ENCODE data around the gene DAAM2. TPM values are rescaled to one million over a fixed set of nuclear protein-coding genes. Genes with fewer than 3 reads are reported as not detected.

Gene DAAM2
- total RNA-seq, 1 experiment from 2014 or later, result not detected

GRCh38 chr6:39847221-39847620 is 55.0 kb downstream of the DAAM2 start:
- DNase-seq (ENCODE audit: low spot score), result no peak

GRCh38 chr6:39848171-39848570 is 56.0 kb downstream of the DAAM2 start:
- DNase-seq (ENCODE audit: low spot score), result no peak

GRCh38 chr6:39849228-39849627 is 57.1 kb downstream of the DAAM2 start:
- DNase-seq (ENCODE audit: low spot score), result no peak

- no peak for DNase-seq (ENCODE audit: low spot score)
These were observed 57.6 kb downstream of the DAAM2 start for GRCh38 chr6:39849764-39850163.

- no peak for DNase-seq (ENCODE audit: low spot score)
These were observed 58.6 kb downstream of the DAAM2 start for GRCh38 chr6:39850736-39851297.

GRCh38 chr6:39851331-39851730 is 59.2 kb downstream of the DAAM2 start:
- no peak for DNase-seq (ENCODE audit: low spot score)

GRCh38 chr6:39852324-39852723 is 60.1 kb downstream of the DAAM2 start:
- no peak for DNase-seq (ENCODE audit: low spot score)

GRCh38 chr6:39853604-39854003 is 61.4 kb downstream of the DAAM2 start:
- DNase-seq (ENCODE audit: low spot score), result no peak

- no peak for DNase-seq (ENCODE audit: low spot score)
These were observed 63.3 kb downstream of the DAAM2 start for GRCh38 chr6:39855356-39855995.

- no peak for DNase-seq (ENCODE audit: low spot score)
These were observed 66.8 kb downstream of the DAAM2 start for GRCh38 chr6:39859025-39859424.

GRCh38 chr6:39861663-39862062 is 69.5 kb downstream of the DAAM2 start:
- DNase-seq (ENCODE audit: low spot score), result no peak

GRCh38 chr6:39865011-39865888 is 73.1 kb downstream of the DAAM2 start:
- DNase-seq (ENCODE audit: low spot score), result peak; percentile 59

- no peak for DNase-seq (ENCODE audit: low spot score)
These were observed 75.4 kb downstream of the DAAM2 start for GRCh38 chr6:39867592-39867991.

GRCh38 chr6:39870950-39871349 is 78.8 kb downstream of the DAAM2 start:
- DNase-seq (ENCODE audit: low spot score), result no peak

- DNase-seq (ENCODE audit: low spot score), result no peak
These were observed 81.3 kb downstream of the DAAM2 start for GRCh38 chr6:39873439-39873838.

GRCh38 chr6:39876111-39876510 is 83.9 kb downstream of the DAAM2 start:
- DNase-seq (ENCODE audit: low spot score), result no peak

GRCh38 chr6:39876826-39877225 is 84.7 kb downstream of the DAAM2 start:
- no peak for DNase-seq (ENCODE audit: low spot score)

GRCh38 chr6:39879535-39879934 is 87.4 kb downstream of the DAAM2 start:
- no peak for DNase-seq (ENCODE audit: low spot score)

GRCh38 chr6:39880594-39880993 is 88.4 kb downstream of the DAAM2 start:
- DNase-seq (ENCODE audit: low spot score), result no peak

GRCh38 chr6:39881851-39882530 is 89.8 kb downstream of the DAAM2 start:
- DNase-seq (ENCODE audit: low spot score), result peak; percentile 12

- peak; percentile 53 for DNase-seq (ENCODE audit: low spot score)
These were observed 90.3 kb downstream of the DAAM2 start for GRCh38 chr6:39882531-39882899.

- DNase-seq (ENCODE audit: low spot score), result peak; percentile 13
These were observed 92.5 kb downstream of the DAAM2 start for GRCh38 chr6:39884696-39885095.
